G401 (cell line): ENCODE results near the gene DBX1. TPM values are rescaled to one million over a fixed set of nuclear protein-coding genes. Genes with fewer than 3 reads are reported as not detected.
A peak's percentile ranks its signal among the peaks of the same experiment; 100 is the strongest.
"Not testable (repeated sequence)": the region's sequence is repeated elsewhere in the genome, so short reads cannot be mapped to it uniquely, and the experiment has no call there.

Experiments
- DNase-seq: peaks from one replicate; pipeline ENCODE4 v3.0.0-alpha.2; 2015; ENCODE audit warnings: low spot score
- in situ Hi-C: cut with HindIII; loops from 2 replicates; pipeline ENCODE4 v1.10.0; 2016; ENCODE audit warnings: low sequenced_read_pairs, mixed read lengths
- total RNA-seq: library from RNA; depleted of rRNA; stranded (reverse); fragments of >200 nt; shearing (Covaris generic); gene quantifications from 2 replicates; pipeline ENCODE4 v1.2.3, GENCODE V29; 2014

The DBX1 gene
- total RNA-seq, 1 experiment from 2014 or later, result not detected

DNA sequence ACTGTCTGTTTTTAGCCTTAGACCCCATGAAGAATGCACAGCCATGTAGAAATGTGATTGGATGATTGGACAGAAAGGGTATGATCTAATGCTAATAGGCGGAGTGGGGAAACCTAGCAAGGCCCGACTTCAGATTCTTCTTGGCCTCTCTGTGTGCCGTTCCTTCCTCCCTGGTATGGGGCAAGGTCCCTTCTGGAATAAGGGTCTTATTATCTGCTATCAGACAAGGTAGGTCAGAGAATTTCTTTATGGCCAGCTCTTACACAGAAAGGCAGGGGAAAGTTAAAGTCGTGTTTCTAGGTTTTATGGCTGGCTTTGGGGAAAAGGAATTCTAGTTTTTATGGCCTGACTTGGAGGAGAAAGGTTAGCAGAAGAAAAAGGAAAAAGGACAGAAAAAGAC, 30.6 kb downstream of the DBX1 start:
- in situ Hi-C loops, result no loop called here
- DNase-seq, result no peak

DNA sequence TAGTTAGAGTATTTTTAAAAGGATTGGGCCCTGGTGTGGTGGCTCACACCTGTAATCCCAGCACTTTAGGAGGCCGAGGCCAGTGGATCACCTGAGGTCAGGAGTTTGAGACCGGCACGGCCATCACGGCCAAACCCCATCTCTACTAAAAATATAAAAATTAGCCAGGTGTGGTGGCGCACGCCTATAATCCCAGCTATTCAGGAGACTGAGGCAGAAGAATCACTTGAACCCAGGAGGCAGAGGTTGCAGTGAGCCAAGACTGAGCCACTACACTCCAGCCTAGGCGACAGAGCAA, 31.8 kb downstream of the DBX1 start:
- DNase-seq, in situ Hi-C loops: not testable (repeated sequence)

DNA sequence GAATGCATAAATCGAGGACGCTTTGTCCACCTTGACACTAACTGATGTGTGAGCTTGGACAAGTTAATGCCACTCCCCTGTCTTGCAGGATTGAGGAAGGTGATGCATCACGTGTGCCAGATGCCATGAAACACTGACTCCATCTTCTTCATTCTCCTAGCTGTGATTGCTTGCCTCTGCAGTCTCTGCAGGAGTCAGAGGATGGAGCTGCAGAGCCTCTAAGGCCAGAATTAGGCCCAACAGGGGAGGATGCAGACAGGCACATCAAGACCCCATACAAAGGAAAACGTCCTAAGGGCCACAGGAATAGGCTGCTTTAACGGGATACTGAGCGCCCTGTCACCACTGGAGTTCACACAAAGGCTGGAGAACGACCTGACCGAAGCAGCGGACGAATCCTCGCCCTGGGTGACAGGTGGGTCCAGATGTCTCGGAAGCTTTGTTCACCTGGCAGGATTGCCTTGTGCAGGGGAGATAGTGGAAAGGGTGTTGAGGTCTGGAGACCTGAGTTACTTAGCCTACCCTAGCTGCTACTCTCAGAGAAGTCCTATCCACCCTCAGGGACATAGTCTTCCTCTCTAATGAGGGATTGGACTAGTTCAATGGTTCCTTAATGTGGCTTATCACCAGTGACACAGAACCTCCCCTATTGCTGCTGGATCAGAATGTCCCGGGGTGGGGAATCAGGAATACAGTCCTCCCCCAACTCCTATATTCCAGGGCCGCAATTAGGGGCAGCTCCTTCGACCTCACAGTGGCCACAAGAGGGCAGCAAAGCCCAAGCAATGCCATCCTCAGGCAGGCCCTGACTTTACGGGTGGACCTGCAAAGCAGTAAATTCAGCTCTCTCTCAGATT, 32.4 kb downstream of the DBX1 start:
- peak; percentile 73 for DNase-seq

DNA sequence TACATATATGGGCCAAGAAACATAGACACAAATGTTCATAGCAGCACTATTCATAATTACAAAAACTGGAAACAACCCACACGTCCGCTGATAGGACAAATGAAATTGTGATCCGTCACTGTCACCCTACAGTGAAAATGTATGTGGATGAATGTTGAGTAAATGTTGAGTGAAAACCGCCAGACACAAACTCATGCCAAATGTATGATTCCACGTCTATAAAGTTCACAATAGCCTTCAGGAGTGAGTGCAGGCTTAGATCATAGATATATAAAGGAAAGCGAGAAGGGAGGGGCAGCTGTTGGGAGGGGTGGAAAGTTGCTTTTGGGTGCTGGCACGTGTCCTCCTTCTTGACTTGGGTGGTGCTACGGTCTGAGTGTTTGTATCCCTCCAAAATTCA, 33.6 kb downstream of the DBX1 start:
- in situ Hi-C loops, result no loop called here
- no peak for DNase-seq

More for the DNA sequence above, 32.4 kb downstream of the DBX1 start:
- in situ Hi-C loops, result no loop called here

DNA sequence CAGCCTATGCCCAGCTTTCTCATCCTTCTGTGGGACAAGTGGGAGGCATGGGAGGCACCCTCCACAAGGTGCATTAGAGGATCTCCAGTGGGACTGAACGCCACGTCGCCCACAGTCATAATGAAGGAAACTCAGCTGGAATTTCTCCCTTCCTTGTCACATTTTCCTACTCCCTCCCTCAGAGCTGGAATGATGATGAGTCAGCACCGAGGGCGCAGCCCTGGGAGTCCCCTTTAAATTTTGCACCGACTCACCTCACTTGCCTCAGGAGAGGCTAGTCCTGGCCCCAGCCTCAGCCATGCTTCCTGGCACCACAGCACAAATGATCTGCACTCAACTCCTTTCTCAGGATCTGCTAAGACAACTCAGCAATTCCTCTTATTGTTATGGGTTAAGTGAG, 34.3 kb downstream of the DBX1 start:
- in situ Hi-C loops, result no loop called here
- DNase-seq, result no peak

DNA sequence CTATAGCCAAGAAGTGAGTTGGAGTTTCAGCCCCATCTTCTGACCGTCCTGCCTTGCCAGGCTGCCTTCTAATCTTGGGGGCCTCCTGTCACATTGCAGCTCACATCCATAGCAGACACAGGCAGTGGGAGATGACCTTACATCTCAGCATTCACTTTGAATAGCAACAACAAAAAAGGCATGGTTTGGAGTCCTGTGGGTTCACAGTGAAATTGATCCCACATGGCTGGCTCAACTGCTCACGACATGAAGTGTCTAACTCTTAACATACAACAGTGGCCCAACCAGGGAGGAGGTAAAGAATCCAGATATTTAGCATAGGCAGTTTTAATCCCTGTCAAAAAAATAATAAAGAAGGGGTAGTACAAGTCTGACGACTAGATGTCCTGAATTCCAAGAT, 38.1 kb downstream of the DBX1 start:
- DNase-seq, result no peak
- in situ Hi-C loops, result no loop called here

DNA sequence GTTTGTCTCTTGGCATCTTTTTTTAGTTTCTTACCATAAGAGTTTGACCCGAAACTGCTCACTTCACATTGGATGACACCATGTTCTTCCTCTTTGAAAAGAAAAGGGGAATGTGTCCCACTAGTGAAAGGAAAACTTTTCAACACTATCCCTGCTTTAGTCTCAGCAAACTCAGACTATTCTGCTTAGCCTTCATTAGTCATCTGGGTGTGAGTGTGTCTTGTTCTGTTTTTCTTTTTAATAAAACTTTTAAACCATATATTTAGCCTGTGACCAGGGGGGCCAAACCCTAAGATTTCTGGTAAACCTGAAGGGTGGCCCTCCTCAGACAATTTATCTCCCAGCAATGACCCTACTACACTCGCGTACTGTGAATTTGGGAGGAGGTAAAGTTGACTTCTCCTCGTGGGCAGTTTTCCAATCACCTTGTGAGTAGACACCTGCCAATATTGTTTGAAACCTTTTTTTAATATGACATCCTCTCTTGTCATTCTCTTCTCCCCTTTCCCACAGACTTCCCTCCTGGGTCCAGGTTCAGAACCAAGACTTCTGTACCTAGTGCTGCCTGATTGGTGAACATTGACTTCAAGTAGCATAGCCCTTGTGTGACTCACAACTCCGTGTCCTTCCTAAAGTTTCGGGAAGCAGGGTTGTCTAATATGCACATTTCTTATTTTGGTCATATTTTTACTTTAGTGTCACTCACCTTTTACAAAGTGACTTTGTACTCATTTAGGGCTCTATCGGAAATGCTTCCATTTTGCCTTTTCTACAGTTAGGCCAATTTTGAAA, 39.9 kb downstream of the DBX1 start:
- DNase-seq, result no peak
- in situ Hi-C loops, result no loop called here

DNA sequence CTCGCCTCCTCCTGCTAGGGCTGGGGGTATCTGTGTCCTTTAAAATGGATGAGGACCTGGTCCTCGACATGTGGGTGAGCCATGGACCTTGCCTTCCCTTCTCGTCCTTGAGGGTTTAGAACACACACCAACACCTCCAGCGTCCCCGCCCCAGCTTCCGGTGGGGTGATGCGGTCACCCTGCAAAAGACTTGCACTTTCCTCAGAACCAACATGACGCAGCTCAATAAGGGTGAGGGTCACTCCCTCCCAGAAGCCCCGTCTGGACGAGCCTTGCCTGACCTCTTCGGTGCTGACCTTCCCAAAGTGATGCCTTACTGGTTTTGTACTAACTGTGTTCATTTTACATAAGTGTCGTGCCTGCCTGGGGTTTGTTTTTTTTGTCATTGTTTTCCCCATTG, 41.0 kb downstream of the DBX1 start:
- in situ Hi-C loops, result no loop called here

DNA sequence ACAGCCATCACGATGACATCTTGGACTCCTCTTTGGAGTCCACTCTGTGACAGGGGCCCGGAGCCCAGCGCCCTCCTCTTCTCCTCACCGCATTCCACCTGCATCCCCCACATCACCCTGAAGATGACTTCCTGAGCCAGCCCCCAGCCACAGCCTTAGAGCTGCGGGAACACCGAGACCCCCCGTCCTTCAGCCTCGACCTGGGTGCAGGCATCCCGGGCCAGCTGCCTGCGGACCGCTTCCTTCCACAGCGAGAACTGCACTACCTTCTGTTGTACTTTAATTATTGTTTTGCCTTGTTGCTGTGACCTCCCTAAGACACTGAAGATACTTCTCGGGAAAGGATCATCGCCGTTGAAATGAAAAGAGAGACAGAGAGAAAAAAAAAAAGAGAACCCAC, 42.1 kb downstream of the DBX1 start:
- DNase-seq, result no peak
- in situ Hi-C loops, result no loop called here

More for the DNA sequence above, 41.0 kb downstream of the DBX1 start:
- DNase-seq, result no peak

DNA sequence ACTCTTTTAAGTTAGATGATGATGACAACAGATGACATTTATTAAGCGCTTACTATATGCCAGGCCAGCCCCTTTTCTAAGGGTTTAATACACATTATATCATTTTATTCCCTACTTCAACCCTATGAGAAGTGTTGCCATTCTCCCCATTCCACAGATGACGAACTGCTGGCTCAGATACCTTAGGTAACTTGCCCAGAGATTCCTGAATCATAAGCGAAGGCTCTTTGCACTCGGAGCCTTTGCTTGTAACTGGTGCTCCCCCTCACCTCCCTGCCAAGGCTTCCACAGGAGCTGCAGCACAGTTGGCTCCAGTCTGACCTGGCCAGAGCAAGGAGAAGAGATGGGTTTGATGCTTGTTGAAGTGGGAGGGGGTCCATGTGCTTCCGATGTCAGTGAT, 43.0 kb downstream of the DBX1 start:
- no peak for DNase-seq
- in situ Hi-C loops, result no loop called here

DNA sequence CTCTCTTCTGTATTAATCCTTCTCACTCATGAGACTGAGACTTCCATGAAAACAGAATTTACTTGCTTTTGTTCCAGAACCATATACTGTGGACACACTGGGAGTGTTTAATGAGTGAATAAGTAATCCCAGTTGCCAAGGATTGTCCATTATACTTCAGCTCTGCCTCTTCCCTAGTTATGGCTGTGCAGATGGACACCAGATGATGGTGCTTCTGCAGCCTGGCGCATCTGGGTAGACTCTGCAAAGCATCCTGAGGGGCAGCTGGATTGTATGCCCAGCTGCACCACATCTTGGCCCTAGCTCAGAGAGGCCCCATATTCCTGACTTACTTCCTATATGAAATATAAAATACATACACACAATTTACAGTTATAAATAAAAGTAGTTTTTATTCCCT, 43.5 kb downstream of the DBX1 start:
- no peak for DNase-seq
- in situ Hi-C loops, result no loop called here

DNA sequence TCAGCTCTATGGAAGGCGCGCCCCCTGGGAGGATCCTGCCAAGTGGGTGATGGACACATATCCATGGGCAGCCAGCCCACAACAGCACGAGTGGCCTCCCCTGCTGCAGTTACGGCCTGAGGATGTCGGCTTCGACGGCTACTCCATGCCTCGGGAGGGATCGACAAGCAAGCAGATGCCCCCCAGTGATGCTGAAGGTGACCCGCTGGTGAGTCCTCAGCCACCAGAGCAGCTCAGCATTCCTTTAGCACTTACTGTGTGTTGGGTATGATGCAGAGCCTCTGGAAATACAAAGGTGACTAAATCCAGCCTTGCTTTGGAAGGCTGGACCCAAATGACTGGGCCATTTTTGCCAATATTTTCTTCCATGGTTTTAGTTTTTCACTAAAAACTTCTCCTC, 45.7 kb downstream of the DBX1 start:
- in situ Hi-C loops, result no loop called here
- no peak for DNase-seq

DNA sequence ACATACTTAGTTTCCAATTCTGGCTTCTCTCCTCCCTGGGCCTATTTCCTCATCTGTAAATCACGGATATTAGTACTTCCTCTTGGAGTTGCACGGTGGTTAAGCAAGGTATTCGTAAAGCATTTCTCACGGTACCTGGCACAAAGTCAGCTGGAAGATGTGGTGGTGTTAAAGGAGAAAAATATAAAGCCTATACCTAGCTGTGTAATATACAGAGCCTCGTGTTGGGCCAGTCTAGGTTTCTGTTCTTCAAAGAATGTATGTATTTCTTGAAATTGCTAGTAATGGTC, 47.2 kb downstream of the DBX1 start:
- no peak for DNase-seq
- in situ Hi-C loops, result no loop called here

DNA sequence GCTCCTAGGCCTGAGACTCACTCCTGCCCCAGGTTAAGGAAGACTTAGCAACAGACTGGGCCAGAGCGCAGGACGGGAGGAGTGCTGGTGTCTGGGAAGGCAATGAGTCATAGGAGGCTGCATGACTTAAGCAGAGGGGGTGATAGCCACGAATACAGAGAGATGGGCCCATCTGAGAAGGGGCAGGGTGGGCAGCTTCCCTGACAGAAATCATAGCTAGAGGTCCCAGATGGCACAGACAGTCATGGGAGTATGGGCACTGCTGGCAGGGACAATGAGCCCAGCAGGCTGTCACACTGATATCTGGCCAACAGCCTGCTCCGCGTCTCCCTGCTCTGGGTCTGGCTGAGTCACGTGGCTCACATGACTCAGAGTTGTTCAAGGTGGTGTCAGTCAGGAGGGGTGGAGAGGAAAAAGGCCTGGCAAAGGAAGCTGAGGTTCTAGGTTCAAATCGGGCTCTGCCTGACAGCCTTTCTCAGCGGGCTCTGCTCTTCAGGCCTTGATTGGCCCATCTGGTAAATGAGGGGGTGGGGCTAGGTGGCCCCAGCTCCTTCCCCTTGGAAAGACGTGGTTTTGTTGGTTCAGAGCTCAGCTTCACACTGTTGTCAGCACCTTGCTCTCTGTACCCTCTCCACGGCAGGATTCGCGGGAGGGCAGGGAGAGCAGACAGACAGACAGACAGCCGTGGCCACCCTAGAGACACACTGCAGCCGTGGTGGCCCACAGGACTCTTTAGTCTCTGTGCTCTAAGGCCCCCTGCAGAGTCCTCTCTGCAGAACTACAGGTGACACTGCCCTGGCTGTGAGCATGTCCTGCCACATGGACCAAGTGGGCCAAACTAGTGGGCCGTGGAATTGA, 47.8 kb downstream of the DBX1 start:
- in situ Hi-C loops, result no loop called here
- DNase-seq, result peak; percentile 92

DNA sequence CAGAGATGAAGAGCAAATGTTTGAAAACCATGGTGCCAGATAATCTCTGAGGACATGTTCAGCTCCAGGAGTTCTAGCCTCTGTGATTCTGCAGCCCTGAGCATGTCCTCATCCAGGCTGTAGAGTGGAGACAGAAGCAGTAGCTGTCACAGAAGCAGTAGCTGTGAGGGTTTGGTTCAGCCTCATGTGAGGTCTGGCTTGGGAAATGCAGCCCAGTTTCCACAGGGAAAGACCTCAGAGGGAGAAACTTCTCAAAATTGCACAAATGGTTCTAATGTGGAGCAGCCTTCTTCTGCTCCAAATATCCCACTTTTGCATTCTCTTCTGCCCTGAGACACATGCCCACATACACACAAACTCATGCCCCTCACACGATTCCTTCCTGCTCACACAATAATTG, 48.4 kb downstream of the DBX1 start:
- DNase-seq, result no peak
- in situ Hi-C loops, result no loop called here

DNA sequence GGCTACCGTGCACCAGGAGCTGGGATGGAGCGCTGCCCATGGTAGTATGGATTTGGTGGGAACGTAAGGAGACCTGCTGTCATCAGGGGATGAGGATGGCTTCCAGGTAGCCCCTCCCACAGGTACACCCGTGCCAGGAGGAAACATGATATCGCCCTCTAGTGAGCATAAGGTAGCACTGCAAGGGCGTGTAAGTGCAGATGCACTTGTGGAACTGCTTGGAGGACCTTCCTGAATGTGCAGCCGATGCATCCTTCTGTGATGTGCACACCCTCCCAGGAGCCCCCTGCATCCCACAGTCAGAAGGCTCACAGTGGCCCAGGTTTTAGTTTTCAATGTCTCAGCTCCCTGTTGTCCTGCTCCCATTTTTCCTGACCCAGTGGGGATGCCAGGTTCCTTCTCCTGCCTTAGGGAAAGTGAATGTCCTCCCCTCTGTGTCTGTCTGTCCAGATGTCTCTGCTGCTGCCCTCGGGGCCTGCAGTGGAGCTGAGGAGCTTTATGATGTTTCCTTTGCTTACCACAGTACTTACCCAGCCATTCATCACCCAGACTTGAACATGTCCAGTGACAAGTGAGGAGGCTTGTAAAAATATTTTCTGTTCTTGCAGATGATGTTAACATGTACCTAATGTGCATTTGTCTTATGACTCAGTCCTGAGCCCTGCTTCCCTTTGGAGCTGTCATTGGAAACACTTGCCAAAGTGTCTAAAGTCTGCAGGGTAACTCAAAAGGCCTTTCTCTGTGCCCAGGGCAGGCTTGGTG, 49.2 kb downstream of the DBX1 start:
- in situ Hi-C loops, result no loop called here
- peak; percentile 46 for DNase-seq

DNA sequence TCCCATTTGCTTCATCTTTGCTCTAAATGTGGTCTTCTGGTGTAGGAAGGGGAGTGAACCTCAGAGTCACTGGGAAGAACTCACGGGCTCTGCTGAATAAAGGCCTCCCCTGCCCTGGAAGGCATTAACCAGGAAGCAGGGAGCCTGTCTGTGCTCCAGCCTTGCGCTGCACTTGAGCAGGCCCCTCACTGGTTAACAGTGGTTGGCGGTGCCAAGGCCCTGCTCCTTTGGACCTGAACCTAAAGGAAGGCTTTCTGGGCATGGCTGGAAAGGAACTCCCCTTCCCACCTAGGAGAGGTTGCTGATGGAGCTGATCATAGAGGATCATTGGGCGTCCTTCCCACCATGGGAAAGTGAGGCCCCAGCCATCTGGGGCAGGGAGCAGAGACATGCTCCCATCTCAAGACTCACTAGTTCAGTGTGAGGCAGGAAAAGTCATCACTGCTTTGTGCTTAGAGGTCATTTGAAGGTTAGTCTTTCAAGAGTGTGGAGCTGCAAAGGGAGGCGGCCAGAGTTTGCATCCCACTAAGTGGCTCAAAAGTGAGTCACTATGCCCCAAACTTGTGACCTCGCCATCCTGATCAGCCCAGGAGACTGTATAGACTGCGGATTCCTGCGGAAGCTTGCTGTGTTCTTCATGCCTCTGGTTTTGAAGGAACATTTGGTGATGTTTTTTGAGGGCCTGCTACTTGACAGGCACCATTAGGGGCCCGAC, 50.4 kb downstream of the DBX1 start:
- in situ Hi-C loops, result no loop called here
- no peak for DNase-seq
